OCI-LY3 (cell line): ENCODE results near the gene UBAC2.

Experiments used
- EZH2phosphoT487 ChIP-seq: fragments of 200-600 bp; shearing (Covaris generic); IDR thresholded peaks from 2 replicates; pipeline ENCODE4 v1.6.1; 2018; ENCODE audit warnings: antibody characterized with exemption, mixed run types, low read depth
- TF ChIP-seq, protein P1 (sequence below): fragments of 200-600, 300-600 bp; sonication (generic); IDR thresholded peaks from 2 replicates; pipeline ENCODE4 v1.5.1; 2014; ENCODE audit warnings: antibody characterized with exemption, low read length, low read depth

DNA sequence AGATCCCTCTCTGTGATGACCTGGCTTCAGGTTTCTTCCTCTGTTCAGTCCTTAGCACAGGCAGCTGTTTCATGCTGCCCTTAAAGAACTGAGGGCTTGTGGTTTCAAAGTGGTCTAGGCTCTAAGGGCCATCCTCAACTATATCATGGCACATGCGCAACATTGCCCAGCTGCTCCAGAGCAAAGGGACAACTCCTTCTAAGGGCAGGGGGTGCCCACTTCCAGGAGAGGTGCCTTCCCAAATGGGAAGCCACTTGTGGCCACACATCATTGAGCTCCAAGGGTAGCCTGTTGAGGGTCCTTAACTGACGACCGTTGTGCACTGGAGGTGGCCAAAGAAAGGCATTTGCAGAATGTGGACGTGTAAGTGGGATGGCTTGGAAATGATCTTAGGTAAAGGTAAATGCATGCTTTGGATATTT, 99.3 kb downstream of the UBAC2 start:
- TF ChIP-seq, protein P1, sequence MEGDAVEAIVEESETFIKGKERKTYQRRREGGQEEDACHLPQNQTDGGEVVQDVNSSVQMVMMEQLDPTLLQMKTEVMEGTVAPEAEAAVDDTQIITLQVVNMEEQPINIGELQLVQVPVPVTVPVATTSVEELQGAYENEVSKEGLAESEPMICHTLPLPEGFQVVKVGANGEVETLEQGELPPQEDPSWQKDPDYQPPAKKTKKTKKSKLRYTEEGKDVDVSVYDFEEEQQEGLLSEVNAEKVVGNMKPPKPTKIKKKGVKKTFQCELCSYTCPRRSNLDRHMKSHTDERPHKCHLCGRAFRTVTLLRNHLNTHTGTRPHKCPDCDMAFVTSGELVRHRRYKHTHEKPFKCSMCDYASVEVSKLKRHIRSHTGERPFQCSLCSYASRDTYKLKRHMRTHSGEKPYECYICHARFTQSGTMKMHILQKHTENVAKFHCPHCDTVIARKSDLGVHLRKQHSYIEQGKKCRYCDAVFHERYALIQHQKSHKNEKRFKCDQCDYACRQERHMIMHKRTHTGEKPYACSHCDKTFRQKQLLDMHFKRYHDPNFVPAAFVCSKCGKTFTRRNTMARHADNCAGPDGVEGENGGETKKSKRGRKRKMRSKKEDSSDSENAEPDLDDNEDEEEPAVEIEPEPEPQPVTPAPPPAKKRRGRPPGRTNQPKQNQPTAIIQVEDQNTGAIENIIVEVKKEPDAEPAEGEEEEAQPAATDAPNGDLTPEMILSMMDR = no peak
- no peak for TF ChIP-seq EZH2phosphoT487
